ENCODE measurements around the gene HOXA11.

DNA sequence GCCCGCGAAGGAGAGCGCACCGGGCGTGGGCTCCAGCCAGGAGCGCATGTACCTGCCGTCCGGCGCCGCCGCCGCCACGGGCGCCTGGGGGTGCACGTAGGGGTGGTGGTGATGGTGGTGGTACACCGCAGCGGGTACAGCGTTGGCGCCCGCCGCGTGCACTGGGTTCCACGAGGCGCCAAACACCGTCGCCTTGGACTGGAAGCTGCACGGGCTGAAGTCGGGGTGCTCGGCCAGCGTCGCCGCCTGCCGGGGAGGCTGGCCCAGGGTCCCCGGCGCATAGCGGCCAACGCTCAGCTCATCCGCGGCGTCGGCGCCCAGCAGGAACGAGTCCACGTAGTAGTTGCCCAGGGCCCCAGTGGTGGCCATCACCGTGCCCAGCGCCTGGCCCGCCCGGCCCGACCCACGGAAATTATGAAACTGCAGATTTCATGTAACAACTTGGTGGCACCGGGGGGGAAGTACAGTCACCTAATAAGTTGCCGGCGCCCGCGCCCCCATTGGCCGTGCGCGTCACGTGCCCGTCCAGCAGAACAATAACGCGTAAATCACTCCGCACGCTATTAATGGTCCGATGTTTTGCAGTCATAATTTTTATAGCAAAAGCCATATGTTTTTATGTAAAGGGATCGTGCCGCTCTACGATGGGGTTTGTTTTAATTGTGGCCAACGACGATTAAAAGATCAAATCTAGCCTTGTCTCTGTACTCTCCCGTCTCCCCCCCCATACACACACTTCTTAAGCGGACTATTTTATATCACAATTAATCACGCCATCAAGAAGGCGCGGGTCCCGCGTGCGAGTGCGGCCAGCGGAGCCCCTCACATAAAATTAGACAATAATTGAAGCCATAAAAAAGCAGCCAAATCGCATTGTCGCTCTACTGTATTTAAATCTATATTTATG, 19.7 kb downstream of the HOXA11 start, which contains the start of gene HOXA9:
- TF ChIP-seq CTCF (IDR thresholded peaks at IDR 0.05 in 4 of 5, conservative IDR thresholded peaks at IDR 0.05 in 1 of 5) (peak in 4 of 5 experiments; percentile 10 to 36 (median 26)), POLR2A (IDR thresholded peaks at IDR 0.05) (peak; percentile 81 to 86)

Measured in gastrocnemius medialis (tissue), 4 donors.